ENCODE results near the gene CFAP68.

CFAP68 gene

DNA sequence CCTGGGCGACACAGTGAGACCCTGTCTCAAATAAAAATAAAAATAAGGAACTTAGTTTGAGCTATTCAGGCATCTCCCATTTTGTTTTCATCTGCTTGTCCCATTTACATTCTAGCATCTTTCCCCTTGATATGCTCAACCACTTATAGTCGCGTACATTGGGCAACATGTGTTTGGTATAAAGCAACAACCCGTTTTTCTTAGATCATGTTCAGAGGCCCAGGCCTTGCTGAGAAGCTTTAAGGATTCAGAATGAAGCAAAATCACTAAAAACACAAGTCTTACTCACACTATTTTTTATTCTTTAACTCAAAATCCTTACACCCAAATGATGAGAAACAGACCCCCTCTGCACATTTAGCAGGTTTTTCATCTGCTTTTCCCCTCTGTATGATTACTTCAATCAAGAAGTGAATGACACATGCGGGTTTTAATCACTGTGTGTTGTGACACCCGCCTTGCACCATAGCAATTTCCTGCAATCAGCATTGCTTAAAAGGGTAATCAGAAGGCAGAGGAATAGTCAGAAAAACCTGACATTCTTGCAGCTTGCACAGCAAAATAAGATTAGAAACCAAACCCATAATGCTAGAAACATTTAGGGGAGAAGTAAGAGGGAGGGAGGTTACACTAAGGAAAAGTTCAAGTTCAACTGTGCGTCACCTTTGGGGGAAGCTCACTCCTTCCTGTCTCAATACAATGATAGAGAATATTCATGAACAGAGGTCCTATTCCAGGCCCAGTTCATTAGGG is 33.9 kb upstream of the CFAP68 start:
- H3K4me3 ChIP-seq (ENCODE audit: low read depth, low read length): no peak overlapping the region
- TF ChIP-seq, protein P1, sequence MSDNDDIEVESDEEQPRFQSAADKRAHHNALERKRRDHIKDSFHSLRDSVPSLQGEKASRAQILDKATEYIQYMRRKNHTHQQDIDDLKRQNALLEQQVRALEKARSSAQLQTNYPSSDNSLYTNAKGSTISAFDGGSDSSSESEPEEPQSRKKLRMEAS (IDR thresholded peaks at IDR 0.05; ENCODE audit: low read depth, low read length): peak; percentile 56; the same call in 1 of the 2 replicates
- TF ChIP-seq MYC (IDR thresholded peaks at IDR 0.05; ENCODE audit: low read depth, low read length) (peak; percentile 67), POLR2A (IDR thresholded peaks at IDR 0.05; ENCODE audit: extremely low read depth, insufficient read length) (no peak)
- TF ChIP-seq, protein P2, sequence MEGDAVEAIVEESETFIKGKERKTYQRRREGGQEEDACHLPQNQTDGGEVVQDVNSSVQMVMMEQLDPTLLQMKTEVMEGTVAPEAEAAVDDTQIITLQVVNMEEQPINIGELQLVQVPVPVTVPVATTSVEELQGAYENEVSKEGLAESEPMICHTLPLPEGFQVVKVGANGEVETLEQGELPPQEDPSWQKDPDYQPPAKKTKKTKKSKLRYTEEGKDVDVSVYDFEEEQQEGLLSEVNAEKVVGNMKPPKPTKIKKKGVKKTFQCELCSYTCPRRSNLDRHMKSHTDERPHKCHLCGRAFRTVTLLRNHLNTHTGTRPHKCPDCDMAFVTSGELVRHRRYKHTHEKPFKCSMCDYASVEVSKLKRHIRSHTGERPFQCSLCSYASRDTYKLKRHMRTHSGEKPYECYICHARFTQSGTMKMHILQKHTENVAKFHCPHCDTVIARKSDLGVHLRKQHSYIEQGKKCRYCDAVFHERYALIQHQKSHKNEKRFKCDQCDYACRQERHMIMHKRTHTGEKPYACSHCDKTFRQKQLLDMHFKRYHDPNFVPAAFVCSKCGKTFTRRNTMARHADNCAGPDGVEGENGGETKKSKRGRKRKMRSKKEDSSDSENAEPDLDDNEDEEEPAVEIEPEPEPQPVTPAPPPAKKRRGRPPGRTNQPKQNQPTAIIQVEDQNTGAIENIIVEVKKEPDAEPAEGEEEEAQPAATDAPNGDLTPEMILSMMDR (IDR thresholded peaks at IDR 0.05; ENCODE audit: low read depth, low read length): no peak
- DNase-seq (ENCODE audit: low read depth): peak; percentile 89

DNA sequence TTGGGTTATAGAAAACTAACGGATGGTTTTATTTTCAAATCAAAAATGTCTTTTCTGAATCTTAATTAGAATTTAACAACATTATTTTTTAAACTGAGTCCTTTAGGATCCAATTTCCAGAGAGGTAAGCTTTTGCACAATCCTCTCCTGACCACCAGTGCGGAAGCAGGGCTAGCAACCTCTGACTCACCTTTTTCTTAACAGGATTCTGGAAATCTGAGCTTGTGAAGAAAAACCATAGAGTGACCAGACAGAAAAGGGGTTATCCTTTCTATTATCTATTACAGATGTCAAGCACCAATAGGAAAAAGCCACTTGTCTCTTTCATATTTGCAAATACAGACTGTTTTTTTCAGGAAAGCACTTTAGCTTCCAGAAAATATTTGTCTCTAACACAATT is 33.3 kb upstream of the CFAP68 start:
- TF ChIP-seq MYC (IDR thresholded peaks at IDR 0.05; ENCODE audit: low read depth, low read length) (no peak), POLR2A (IDR thresholded peaks at IDR 0.05; ENCODE audit: extremely low read depth, insufficient read length) (no peak)
- TF ChIP-seq, protein P2 (IDR thresholded peaks at IDR 0.05; ENCODE audit: low read depth, low read length): no peak
- TF ChIP-seq, protein P1 (IDR thresholded peaks at IDR 0.05; ENCODE audit: low read depth, low read length): no peak
- peak; percentile 53 for DNase-seq (ENCODE audit: low read depth)

DNA sequence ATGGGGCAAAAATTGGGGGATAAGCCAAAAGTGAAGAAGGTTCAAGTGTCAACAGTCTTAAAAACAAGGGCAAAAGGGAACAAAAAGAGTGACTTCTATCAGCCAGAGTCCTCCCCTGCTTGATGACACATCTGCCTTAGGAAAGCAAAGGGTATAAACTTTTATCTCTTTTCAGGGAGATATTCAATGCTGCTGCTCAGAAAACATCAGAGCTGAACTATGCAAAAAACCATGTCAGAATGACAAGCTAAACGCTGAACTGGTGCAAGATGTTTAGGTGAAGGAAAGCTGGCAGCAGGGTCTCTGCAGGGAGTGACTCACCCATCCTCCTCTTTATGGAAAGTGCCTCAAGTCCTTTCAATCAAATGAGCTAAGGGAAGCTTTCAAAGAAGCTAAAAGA is 32.7 kb upstream of the CFAP68 start:
- DNase-seq (ENCODE audit: low read depth): peak; percentile 68
- TF ChIP-seq MYC (IDR thresholded peaks at IDR 0.05; ENCODE audit: low read depth, low read length) (no peak), POLR2A (IDR thresholded peaks at IDR 0.05; ENCODE audit: extremely low read depth, insufficient read length) (no peak)
- TF ChIP-seq, protein P2 (IDR thresholded peaks at IDR 0.05; ENCODE audit: low read depth, low read length): no peak
- TF ChIP-seq, protein P1 (IDR thresholded peaks at IDR 0.05; ENCODE audit: low read depth, low read length): no peak
- H3K4me3 ChIP-seq (ENCODE audit: low read depth, low read length): no peak overlapping the region

More for the DNA sequence above, 33.3 kb upstream of the CFAP68 start:
- no peak overlapping the region for H3K4me3 ChIP-seq (ENCODE audit: low read depth, low read length)

DNA sequence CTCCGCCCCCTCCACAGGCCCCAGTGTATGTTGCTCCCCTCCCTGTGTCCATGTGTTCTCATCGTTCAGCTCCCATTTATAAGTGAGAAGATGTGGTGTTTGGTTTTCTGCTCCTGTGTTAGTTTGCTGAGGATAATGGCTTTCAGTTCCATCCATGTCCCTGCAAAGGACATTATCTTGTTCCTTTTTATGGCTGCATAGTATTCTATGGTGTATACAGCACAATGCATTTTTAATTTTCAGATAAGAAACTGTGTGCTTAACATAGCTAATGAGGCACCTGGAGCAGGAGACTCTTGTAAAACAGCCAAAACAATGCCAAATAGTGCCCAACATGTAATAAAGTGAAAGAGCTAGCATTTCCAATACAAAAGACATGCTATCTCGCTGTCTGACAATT is 29.7 kb upstream of the CFAP68 start:
- TF ChIP-seq, protein P2 (IDR thresholded peaks at IDR 0.05; ENCODE audit: low read depth, low read length): no peak
- no peak for TF ChIP-seq POLR2A (IDR thresholded peaks at IDR 0.05; ENCODE audit: extremely low read depth, insufficient read length)
- TF ChIP-seq MYC (IDR thresholded peaks at IDR 0.05; ENCODE audit: low read depth, low read length): no peak
- TF ChIP-seq, protein P1 (IDR thresholded peaks at IDR 0.05; ENCODE audit: low read depth, low read length): no peak
- no peak overlapping the region for H3K4me3 ChIP-seq (ENCODE audit: low read depth, low read length)
- DNase-seq (ENCODE audit: low read depth): no peak

DNA sequence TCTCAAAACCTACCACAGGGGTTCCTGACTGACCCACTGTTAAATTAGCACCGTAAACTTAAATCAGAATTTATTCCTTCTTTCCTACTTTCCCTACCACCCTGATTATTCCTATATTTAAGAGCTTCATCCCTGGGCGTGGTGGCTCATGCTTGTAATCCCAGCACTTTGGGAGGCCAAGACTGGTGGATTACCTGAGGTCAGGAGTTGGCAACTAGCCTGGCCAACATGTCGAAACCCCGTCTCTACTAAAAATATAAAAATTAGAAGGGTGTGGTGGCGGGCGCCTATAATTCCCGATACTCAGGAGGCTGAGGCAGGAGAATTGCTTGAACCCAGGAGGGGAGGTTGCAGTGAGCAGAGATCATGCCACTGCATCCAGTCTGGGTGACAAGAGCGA is 28.3 kb upstream of the CFAP68 start:
- no peak for DNase-seq (ENCODE audit: low read depth)
- TF ChIP-seq, protein P1 (IDR thresholded peaks at IDR 0.05; ENCODE audit: low read depth, low read length): no peak
- no peak for TF ChIP-seq POLR2A (IDR thresholded peaks at IDR 0.05; ENCODE audit: extremely low read depth, insufficient read length)
- no peak overlapping the region for H3K4me3 ChIP-seq (ENCODE audit: low read depth, low read length)

DNA sequence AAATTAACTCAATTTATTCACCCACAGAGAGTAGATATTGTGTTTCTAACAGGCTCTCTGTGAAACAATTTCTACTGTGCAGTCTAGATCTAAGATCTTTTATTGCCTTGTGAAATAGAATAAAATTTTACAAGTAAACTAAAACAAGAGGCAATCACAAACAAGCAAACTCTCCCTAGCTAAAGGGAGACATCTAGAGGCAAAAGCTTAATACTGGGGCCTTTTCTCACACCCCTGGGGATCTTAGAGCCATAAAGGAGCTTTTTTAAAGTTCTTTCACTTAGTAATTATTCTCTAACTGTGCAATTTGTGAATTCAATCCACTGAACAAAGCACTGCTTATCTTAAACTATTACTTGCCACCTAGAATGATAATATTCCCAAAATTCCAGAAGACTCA is 27.7 kb upstream of the CFAP68 start:
- DNase-seq (ENCODE audit: low read depth): peak; percentile 34
- H3K4me3 ChIP-seq (ENCODE audit: low read depth, low read length): no peak overlapping the region
- TF ChIP-seq POLR2A (IDR thresholded peaks at IDR 0.05; ENCODE audit: extremely low read depth, insufficient read length): no peak
- TF ChIP-seq, protein P2 (IDR thresholded peaks at IDR 0.05; ENCODE audit: low read depth, low read length): peak; percentile 53
- TF ChIP-seq, protein P1 (IDR thresholded peaks at IDR 0.05; ENCODE audit: low read depth, low read length): no peak
- no peak for TF ChIP-seq MYC (IDR thresholded peaks at IDR 0.05; ENCODE audit: low read depth, low read length)
